ENCODE results near the gene RMND1.

DNA sequence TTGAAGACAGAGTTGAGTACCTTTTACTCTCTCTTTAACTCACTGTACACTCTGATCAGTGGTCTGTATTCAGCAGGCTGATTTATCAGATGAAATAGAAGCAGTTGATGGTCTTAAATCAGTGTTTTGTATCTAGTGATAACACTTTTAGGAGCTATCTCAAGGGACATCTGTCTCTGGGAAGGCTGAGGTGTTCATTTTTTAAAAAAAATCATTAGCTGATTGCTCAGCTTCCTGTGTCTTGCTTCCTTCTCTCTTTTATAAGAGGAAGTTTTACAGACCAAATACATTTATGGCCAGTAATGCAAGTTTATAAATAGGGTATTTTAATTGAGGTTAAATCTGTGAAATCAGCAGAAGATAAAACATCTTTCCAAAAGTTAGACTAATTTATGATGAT is 29.9 kb upstream of the RMND1 start:
- TF ChIP-seq CTCF (IDR thresholded peaks at IDR 0.05; ENCODE audit: insufficient read depth, low read length) (no peak), GABPA (IDR thresholded peaks at IDR 0.05; ENCODE audit: low read depth) (no peak), SPI1 (IDR thresholded peaks at IDR 0.05; ENCODE audit: borderline replicate concordance, low read depth) (no peak), POLR2AphosphoS5 (IDR thresholded peaks at IDR 0.05; ENCODE audit: low read depth) (no peak)
- TF ChIP-seq, protein P1, sequence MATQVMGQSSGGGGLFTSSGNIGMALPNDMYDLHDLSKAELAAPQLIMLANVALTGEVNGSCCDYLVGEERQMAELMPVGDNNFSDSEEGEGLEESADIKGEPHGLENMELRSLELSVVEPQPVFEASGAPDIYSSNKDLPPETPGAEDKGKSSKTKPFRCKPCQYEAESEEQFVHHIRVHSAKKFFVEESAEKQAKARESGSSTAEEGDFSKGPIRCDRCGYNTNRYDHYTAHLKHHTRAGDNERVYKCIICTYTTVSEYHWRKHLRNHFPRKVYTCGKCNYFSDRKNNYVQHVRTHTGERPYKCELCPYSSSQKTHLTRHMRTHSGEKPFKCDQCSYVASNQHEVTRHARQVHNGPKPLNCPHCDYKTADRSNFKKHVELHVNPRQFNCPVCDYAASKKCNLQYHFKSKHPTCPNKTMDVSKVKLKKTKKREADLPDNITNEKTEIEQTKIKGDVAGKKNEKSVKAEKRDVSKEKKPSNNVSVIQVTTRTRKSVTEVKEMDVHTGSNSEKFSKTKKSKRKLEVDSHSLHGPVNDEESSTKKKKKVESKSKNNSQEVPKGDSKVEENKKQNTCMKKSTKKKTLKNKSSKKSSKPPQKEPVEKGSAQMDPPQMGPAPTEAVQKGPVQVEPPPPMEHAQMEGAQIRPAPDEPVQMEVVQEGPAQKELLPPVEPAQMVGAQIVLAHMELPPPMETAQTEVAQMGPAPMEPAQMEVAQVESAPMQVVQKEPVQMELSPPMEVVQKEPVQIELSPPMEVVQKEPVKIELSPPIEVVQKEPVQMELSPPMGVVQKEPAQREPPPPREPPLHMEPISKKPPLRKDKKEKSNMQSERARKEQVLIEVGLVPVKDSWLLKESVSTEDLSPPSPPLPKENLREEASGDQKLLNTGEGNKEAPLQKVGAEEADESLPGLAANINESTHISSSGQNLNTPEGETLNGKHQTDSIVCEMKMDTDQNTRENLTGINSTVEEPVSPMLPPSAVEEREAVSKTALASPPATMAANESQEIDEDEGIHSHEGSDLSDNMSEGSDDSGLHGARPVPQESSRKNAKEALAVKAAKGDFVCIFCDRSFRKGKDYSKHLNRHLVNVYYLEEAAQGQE (IDR thresholded peaks at IDR 0.05; ENCODE audit: insufficient replicate concordance, low read depth) = no peak
